AG09319 (cell line): ENCODE measurements around the gene SLC25A48.
"Not testable (repeated sequence)": the region's sequence is repeated elsewhere in the genome, so short reads cannot be mapped to it uniquely, and the experiment has no call there.

Source experiments
- DNase-seq: peaks from one replicate; pipeline ENCODE4 v3.0.0-alpha.2; 2010; ENCODE audit warnings: low read depth; ENCODE audit errors: extremely low read depth
- TF ChIP-seq, protein P1 (sequence below): IDR thresholded peaks from 2 replicates; pipeline ENCODE4 v1.5.1; 2011; ENCODE audit warnings: low read depth, mild to moderate bottlenecking, inconsistent platforms, low read length, moderate library complexity

The SLC25A48 gene

DNA sequence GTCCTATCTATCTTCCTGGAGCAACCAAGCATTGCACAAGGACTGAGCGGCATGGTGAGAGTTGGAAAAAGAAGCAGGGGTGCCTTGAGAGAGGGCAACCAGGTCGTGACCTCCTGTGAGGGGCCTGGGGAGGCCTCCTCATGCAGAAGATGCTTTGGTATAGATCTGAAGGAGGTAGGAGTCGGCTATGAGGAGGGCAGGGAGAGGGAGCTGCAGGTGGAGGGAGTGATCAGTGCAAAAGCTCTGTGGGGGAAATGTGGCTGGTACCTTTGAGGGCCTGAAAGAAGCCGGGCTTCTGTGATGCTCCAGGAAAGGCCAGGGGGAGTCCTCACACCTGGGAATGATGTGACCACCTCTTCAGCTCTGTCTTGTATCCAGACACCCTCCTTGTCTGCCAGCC lies 3.6 kb upstream of the SLC25A48 start:
- no peak for DNase-seq
- TF ChIP-seq, protein P1, sequence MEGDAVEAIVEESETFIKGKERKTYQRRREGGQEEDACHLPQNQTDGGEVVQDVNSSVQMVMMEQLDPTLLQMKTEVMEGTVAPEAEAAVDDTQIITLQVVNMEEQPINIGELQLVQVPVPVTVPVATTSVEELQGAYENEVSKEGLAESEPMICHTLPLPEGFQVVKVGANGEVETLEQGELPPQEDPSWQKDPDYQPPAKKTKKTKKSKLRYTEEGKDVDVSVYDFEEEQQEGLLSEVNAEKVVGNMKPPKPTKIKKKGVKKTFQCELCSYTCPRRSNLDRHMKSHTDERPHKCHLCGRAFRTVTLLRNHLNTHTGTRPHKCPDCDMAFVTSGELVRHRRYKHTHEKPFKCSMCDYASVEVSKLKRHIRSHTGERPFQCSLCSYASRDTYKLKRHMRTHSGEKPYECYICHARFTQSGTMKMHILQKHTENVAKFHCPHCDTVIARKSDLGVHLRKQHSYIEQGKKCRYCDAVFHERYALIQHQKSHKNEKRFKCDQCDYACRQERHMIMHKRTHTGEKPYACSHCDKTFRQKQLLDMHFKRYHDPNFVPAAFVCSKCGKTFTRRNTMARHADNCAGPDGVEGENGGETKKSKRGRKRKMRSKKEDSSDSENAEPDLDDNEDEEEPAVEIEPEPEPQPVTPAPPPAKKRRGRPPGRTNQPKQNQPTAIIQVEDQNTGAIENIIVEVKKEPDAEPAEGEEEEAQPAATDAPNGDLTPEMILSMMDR: no peak

DNA sequence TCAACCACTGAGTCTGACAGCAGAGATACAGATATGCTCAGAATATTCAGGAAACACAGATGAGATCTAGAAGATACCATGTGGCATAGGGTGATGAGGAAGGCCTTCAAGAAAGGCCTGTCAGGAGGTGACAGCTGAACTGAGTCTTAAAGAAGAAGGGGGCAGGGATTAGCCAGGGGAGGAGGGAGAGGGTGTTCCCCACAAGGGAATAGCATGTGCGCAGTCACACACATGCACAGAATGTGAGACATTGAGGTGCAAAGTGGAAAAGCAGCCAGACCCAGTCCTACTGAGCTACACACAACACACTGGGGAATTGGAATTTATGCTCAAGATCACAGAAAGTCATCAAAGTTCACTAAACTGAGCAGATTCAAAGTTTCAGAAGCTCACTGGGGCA lies 3.0 kb upstream of the SLC25A48 start:
- DNase-seq: no peak
- TF ChIP-seq, protein P1: no peak

- TF ChIP-seq, protein P1: no peak
Observed at GRCh38 chr5:135831851-135832555, 2.5 kb upstream of the SLC25A48 start.

GRCh38 chr5:135832941-135833920 lies 1.2 kb upstream of the SLC25A48 start:
- no peak for DNase-seq
- TF ChIP-seq, protein P1: no peak

More at GRCh38 chr5:135831851-135832555, 2.5 kb upstream of the SLC25A48 start:
- no peak for DNase-seq

GRCh38 chr5:135833961-135834638 lies 363 bp upstream of the SLC25A48 start:
- TF ChIP-seq, protein P1: no peak; the same call in 1 of the 2 replicates
- DNase-seq: no peak

GRCh38 chr5:135835766-135836165 lies 1.3 kb downstream of the SLC25A48 start:
- no peak for DNase-seq
- TF ChIP-seq, protein P1: no peak

DNA sequence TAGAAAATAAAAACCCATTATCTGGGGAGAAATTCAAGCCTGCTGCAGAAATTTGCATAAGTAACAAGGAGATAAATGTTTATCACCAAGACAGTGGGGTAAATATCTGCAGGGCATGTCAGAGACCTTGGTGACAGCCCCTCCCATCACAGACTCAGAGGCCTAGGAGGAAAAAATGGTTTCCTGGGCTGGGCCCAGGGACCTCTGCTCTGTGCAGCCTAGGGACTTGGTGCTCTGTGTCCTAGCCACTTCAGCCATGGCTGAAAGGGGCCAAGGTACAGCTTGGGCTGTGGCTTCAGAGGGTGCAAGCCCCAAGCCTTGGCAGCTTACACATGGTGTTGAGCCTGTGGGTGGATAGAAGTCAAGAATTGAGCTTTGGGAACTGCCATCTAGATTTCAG lies 3.9 kb downstream of the SLC25A48 start:
- not testable (repeated sequence) for DNase-seq
